HEK293T (cell line): ENCODE measurements around the gene SCUBE1.

Source experiments
- CTCF ChIA-PET: fragments of 350-600 bp; formaldehyde crosslinking; extraction: SDS; loops from one replicate; lab custom pipeline; 2021; ENCODE audit warnings: antibody characterized with exemption, inconsistent platforms; lab: Yijun Ruan, JAX
- POLR2A ChIA-PET: fragments of 350-600 bp; formaldehyde crosslinking; extraction: SDS; loops from one replicate; lab custom pipeline; 2020; ENCODE audit warnings: antibody characterized with exemption, inconsistent platforms; lab: Yijun Ruan, JAX
- DNase-seq: peaks from one replicate; pipeline ENCODE4 v3.0.0; 2012; ENCODE audit warnings: mixed read lengths; ENCODE audit errors: extremely low spot score
- ARNT ChIP-seq: fragments of 450-650 bp; IDR thresholded peaks from 2 replicates; pipeline ENCODE4 v1.6.1; 2017; ENCODE audit warnings: mild to moderate bottlenecking
- BHLHE40 ChIP-seq: fragments of 450-650 bp; IDR thresholded peaks from 2 replicates; pipeline ENCODE4 v1.6.1; 2016; ENCODE audit warnings: mild to moderate bottlenecking, moderate library complexity, borderline replicate concordance
- CTBP1 ChIP-seq: fragments of 450-650 bp; IDR thresholded peaks from 2 replicates; pipeline ENCODE4 v1.6.1; 2016; ENCODE audit warnings: borderline replicate concordance
- ELF4 ChIP-seq: fragments of 450-650 bp; IDR thresholded peaks from 2 replicates; pipeline ENCODE4 v1.6.1; 2017; ENCODE audit warnings: antibody characterized with exemption
- FOXA1 ChIP-seq: fragments of 450-650 bp; IDR thresholded peaks from 2 replicates; pipeline ENCODE4 v1.6.1; 2016; ENCODE audit warnings: mild to moderate bottlenecking
- FOXK2 ChIP-seq: fragments of 450-650 bp; IDR thresholded peaks from 2 replicates; pipeline ENCODE4 v1.6.1; 2016; ENCODE audit warnings: mild to moderate bottlenecking
- FOXM1 ChIP-seq: fragments of 450-650 bp; IDR thresholded peaks from 2 replicates; pipeline ENCODE4 v1.6.1; 2017; ENCODE audit warnings: mild to moderate bottlenecking, borderline replicate concordance
- HDGF ChIP-seq: fragments of 450-650 bp; IDR thresholded peaks from 2 replicates; pipeline ENCODE4 v1.6.1; 2017; ENCODE audit warnings: antibody characterized with exemption, borderline replicate concordance
- L3MBTL2 ChIP-seq: fragments of 450-650 bp; conservative IDR thresholded peaks from 2 replicates; pipeline ENCODE4 v1.6.1; 2016; ENCODE audit warnings: mild to moderate bottlenecking
- LEF1 ChIP-seq: fragments of 450-650 bp; IDR thresholded peaks from 2 replicates; pipeline ENCODE4 v1.6.1; 2017; ENCODE audit warnings: mild to moderate bottlenecking, borderline replicate concordance
- NFRKB ChIP-seq: fragments of 450-650 bp; IDR thresholded peaks from 2 replicates; pipeline ENCODE4 v1.6.1; 2016; ENCODE audit warnings: mild to moderate bottlenecking, moderate library complexity
- PKNOX1 ChIP-seq: fragments of 450-650 bp; IDR thresholded peaks from 2 replicates; pipeline ENCODE4 v1.6.1; 2016
- SP1 ChIP-seq: fragments of 450-650 bp; IDR thresholded peaks from 2 replicates; pipeline ENCODE4 v1.6.1; 2017
- SUZ12 ChIP-seq: fragments of 450-650 bp; IDR thresholded peaks from 2 replicates; pipeline ENCODE4 v1.6.1; 2016; ENCODE audit warnings: mild to moderate bottlenecking
- TARDBP ChIP-seq: fragments of 450-650 bp; IDR thresholded peaks from 2 replicates; pipeline ENCODE4 v1.6.1; 2016
- ZNF384 ChIP-seq: fragments of 450-650 bp; IDR thresholded peaks from 2 replicates; pipeline ENCODE4 v1.6.1; 2016

Gene SCUBE1

DNA sequence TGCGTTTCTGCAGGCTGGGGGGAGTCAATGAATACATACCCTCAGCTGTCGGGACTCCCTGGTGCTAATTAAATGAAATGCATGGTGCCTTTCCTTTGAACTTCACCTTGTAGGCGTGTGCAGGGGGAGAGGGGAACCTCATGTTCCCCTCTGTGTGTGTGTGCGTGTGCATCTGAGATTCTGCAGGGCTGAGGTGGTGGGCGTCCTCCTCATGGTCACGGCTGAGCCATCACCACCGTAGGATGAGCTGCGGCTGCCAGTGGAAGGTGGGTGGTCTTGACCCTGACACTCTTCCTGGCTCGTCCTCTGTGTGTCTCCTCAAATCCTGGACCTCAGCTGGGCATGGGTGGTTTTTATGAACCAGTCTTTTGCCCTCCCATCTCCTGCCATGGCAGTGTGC, 103.2 kb downstream of the SCUBE1 start:
- POLR2A ChIA-PET: no interaction called here
- DNase-seq: no peak
- no peak for TF ChIP-seq SUZ12
- CTCF ChIA-PET: interaction anchor here (0.5 kb wide), 1 partner anchor 587 kb away, joined by 5 read pairs; no protein-coding TSS in a partner anchor

- ChIA-PET CTCF (interaction anchor here (0.9 kb wide), 1 partner anchor 11 kb away, joined by 3 read pairs; no protein-coding TSS in a partner anchor), POLR2A (no interaction called here)
These were observed 103.9 kb downstream of the SCUBE1 start for GRCh38 chr22:43239193-43239780.

DNA sequence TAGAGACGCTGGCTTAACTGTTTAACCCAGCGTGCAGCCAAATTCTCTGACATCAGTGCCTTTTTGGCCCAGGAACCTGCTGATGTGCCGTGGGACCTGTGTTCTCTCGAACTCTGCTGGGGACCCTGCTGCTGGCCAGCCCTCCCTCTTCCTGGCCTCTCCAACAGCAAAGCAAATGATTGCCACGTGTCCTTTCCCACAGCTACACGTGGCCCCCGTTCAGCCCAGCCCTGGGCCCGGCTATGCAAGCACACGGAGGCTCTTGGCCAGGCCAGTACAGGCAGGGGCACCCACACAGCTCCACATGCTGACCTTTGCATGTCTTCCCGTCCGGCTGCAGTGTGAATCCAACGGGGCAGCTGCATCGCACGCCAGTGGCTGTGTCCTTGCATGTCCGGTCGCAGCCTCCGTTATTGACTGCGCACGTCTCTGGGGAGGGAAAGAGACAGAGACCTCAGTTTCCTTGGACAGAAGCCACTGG, 104.6 kb downstream of the SCUBE1 start:
- ChIA-PET CTCF (interaction anchor here (0.9 kb wide), 1 partner anchor 10 kb away, joined by 3 read pairs; no protein-coding TSS in a partner anchor), POLR2A (no interaction called here)
- TF ChIP-seq ZNF384: no peak
- TF ChIP-seq PKNOX1: no peak
- no peak for TF ChIP-seq SUZ12
- no peak for DNase-seq

More at GRCh38 chr22:43239193-43239780, 103.9 kb downstream of the SCUBE1 start:
- no peak for DNase-seq
- no peak for TF ChIP-seq HDGF
- TF ChIP-seq ARNT: no peak
- no peak for TF ChIP-seq ZNF384
- TF ChIP-seq FOXM1: no peak
- no peak for TF ChIP-seq NFRKB
- TF ChIP-seq PKNOX1: no peak
- TF ChIP-seq LEF1: no peak
- no peak for TF ChIP-seq SP1
- TF ChIP-seq ELF4: no peak
- no peak for TF ChIP-seq CTBP1
- no peak for TF ChIP-seq BHLHE40
- TF ChIP-seq FOXK2: no peak
- TF ChIP-seq FOXA1: no peak
- TF ChIP-seq L3MBTL2: no peak
- no peak for TF ChIP-seq SUZ12
- TF ChIP-seq TARDBP: no peak

- CTCF ChIA-PET: no interaction called here
- TF ChIP-seq FOXM1 (no peak), ELF4 (no peak), L3MBTL2 (no peak), HDGF (no peak), FOXK2 (no peak), SP1 (no peak), SUZ12 (no peak), TARDBP (no peak), PKNOX1 (no peak), FOXA1 (no peak), LEF1 (no peak), BHLHE40 (no peak), CTBP1 (no peak), ARNT (no peak), NFRKB (no peak), ZNF384 (no peak)
- POLR2A ChIA-PET: no interaction called here
- DNase-seq: no peak
These were observed 105.9 kb downstream of the SCUBE1 start for GRCh38 chr22:43237280-43237679.

DNA sequence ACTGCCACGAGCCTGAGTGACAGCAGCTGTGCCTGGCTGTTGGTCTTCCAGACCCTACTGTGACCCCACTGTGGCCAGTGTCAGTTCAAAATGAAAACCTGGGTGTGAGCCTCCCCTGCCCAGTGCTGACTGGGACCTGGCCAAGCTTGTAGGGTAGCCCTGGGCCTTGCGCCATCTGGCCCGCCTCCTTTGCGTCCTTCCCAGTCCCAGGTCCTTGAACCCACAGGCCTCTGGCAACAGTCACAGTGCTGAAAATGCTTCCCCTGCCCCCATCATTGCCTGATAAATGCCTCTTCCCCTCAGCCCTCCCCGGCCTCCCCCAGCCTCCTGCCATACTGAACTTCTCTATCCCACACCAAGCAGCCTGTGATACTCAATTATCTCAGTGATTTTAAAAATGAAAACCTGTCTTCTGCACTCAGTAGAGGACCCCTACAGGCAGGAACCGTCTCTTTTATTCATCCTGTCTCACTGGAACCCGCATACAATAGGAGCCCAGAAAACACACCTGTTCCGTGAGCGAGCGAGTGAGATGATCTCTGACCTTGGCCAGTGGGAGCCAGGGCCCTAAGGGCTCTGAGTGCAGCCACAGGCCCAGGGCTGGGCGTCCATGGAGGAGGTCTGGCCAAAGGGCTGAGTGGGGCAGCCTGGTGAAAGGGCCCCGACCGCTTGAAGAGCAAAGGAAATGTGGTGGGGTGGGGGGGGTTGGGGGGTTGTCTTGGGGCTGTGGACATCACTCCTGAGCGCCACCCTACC, 106.6 kb downstream of the SCUBE1 start:
- no peak for TF ChIP-seq L3MBTL2
- TF ChIP-seq SP1: no peak
- no peak for TF ChIP-seq LEF1
- no peak for TF ChIP-seq BHLHE40
- TF ChIP-seq FOXM1: no peak
- TF ChIP-seq ARNT: no peak
- no peak for TF ChIP-seq PKNOX1
- no peak for TF ChIP-seq ELF4
- TF ChIP-seq SUZ12: no peak
- no peak for TF ChIP-seq TARDBP
- TF ChIP-seq FOXA1: no peak
- no peak for DNase-seq
- CTCF ChIA-PET: no interaction called here
- POLR2A ChIA-PET: no interaction called here
